SH-SY5Y (cell line): Measurements from ENCODE around the gene KLHL26.

Experiments used
- GATA2 ChIP-seq: IDR thresholded peaks from 2 replicates; pipeline ENCODE4 v1.6.1; 2011; ENCODE audit warnings: mild to moderate bottlenecking, low read depth, low read length
- GATA3 ChIP-seq: IDR thresholded peaks from 2 replicates; pipeline ENCODE4 v1.6.1; 2011; ENCODE audit warnings: low read depth, mild to moderate bottlenecking, low read length, moderate library complexity

GRCh38 chr19:18606281-18607225 is 30.3 kb upstream of the KLHL26 start, which contains the start of gene CRLF1:
- TF ChIP-seq GATA2 (no peak), GATA3 (no peak)
